ENCODE measurements around the gene COL23A1. TPM values are rescaled to one million over a fixed set of nuclear protein-coding genes. Genes with fewer than 3 reads are reported as not detected.

Gene COL23A1
- total RNA-seq, 2 donors from 2014 or later: 1.5 to 2.5 TPM

- H3K36me3 ChIP-seq: no peaks in the 10 kb centered on the region
- no peaks in the 10 kb centered on the region for H3K4me1 ChIP-seq (ENCODE audit: control insufficient read depth in 1 of 2, low read depth in 2 of 2)
- ATAC-seq (ENCODE audit: insufficient number of reproducible peaks, low FRiP score, low read depth) (no peak), DNase-seq (ENCODE audit: low spot score) (no peak)
- no peak overlapping the region for H3K4me3 ChIP-seq
- no peaks in the 10 kb centered on the region for H3K27me3 ChIP-seq (replicated peaks; ENCODE audit: insufficient read depth)
- no peak for TF ChIP-seq CTCF (IDR thresholded peaks at IDR 0.05)
- H3K27ac ChIP-seq: no peak overlapping the region
- H3K9me3 ChIP-seq: no peaks in the 10 kb centered on the region
Observed at GRCh38 chr5:178386336-178386931, 203.8 kb downstream of the COL23A1 start.

GRCh38 chr5:178385496-178385890 is 204.7 kb downstream of the COL23A1 start:
- no peak for ATAC-seq (ENCODE audit: insufficient number of reproducible peaks, low FRiP score, low read depth)

GRCh38 chr5:178384816-178385495 is 205.2 kb downstream of the COL23A1 start:
- no peak for DNase-seq (ENCODE audit: low spot score)
- no peak for TF ChIP-seq CTCF (IDR thresholded peaks at IDR 0.05)
- no peaks in the 10 kb centered on the region for H3K36me3 ChIP-seq
- no peaks in the 10 kb centered on the region for H3K4me1 ChIP-seq (ENCODE audit: control insufficient read depth in 1 of 2, low read depth in 2 of 2)
- no peak for ATAC-seq (ENCODE audit: insufficient number of reproducible peaks, low FRiP score, low read depth)
- no peaks in the 10 kb centered on the region for H3K9me3 ChIP-seq
- H3K27ac ChIP-seq: no peak overlapping the region
- no peak overlapping the region for H3K4me3 ChIP-seq
- no peaks in the 10 kb centered on the region for H3K27me3 ChIP-seq (replicated peaks; ENCODE audit: insufficient read depth)

More at GRCh38 chr5:178385496-178385890, 204.7 kb downstream of the COL23A1 start:
- no peaks in the 10 kb centered on the region for H3K36me3 ChIP-seq
- no peaks in the 10 kb centered on the region for H3K27me3 ChIP-seq (replicated peaks; ENCODE audit: insufficient read depth)
- no peak for DNase-seq (ENCODE audit: low spot score)
- H3K27ac ChIP-seq: no peak overlapping the region
- H3K4me1 ChIP-seq (ENCODE audit: control insufficient read depth in 1 of 2, low read depth in 2 of 2): no peaks in the 10 kb centered on the region
- no peak overlapping the region for H3K4me3 ChIP-seq
- no peak for TF ChIP-seq CTCF (IDR thresholded peaks at IDR 0.05)
- H3K9me3 ChIP-seq: no peaks in the 10 kb centered on the region

GRCh38 chr5:178383919-178384815 is 206.0 kb downstream of the COL23A1 start:
- Histone ChIP-seq H3K27me3 (replicated peaks; ENCODE audit: insufficient read depth) (no peaks in the 10 kb centered on the region), H3K4me3 (no peak overlapping the region), H3K27ac (no peak overlapping the region), H3K9me3 (no peaks in the 10 kb centered on the region), H3K4me1 (ENCODE audit: control insufficient read depth in 1 of 2, low read depth in 2 of 2) (no peaks in the 10 kb centered on the region), H3K36me3 (no peaks in the 10 kb centered on the region)
- ATAC-seq (ENCODE audit: insufficient number of reproducible peaks, low FRiP score, low read depth): no peak
- TF ChIP-seq CTCF (IDR thresholded peaks at IDR 0.05): no peak
- no peak for DNase-seq (ENCODE audit: low spot score)

Measured in thoracic aorta (tissue), 2 donors.